H1 (cell line): Measurements from ENCODE around the gene MT4. TPM values are rescaled to one million over a fixed set of nuclear protein-coding genes. Genes with fewer than 3 reads are reported as not detected.

Experiments used
- CTCF ChIA-PET: fragments of 300-600 bp; sonication (Branson Sonifier 250); formaldehyde crosslinking; loops from one replicate; lab custom pipeline; 2021; ENCODE audit not compliant: partially characterized antibody; lab: Charles Lee
- POLR2A ChIA-PET: fragments of 300-600 bp; sonication (Branson Sonifier 250); formaldehyde crosslinking; loops from one replicate; lab custom pipeline; 2021; ENCODE audit warnings: inconsistent platforms; ENCODE audit not compliant: partially characterized antibody; lab: Charles Lee
- DNase-seq, 2 experiments: peaks; one replicate each; pipeline versions ENCODE4 v3.0.0 to v3.0.0-alpha.2; 2010 to 2022; ENCODE audit warnings: low spot score in 2 of 2, low read depth in 1 of 2, mixed read lengths in 1 of 2
- FAIRE-seq: peaks from 2 replicates; lab custom pipeline; 2011; peaks lifted over from hg19 to GRCh38; lab: Jason Lieb, UNC
- H2AFZ ChIP-seq: 2 replicates; pipeline ENCODE4 v1.8.1; 2012; ENCODE audit warnings: low read length, inconsistent platforms
- H2AK5ac ChIP-seq: 2 replicates; pipeline ENCODE4 v1.6.1; 2013; ENCODE audit warnings: low read depth, low read length
- H2BK120ac ChIP-seq: replicated peaks from 2 replicates; pipeline ENCODE3; 2013; ENCODE audit warnings: low read depth, low read length, inconsistent platforms
- H2BK12ac ChIP-seq: 2 replicates; pipeline ENCODE4 v1.6.1; 2013; ENCODE audit warnings: low read depth, low read length
- H2BK15ac ChIP-seq: 2 replicates; pipeline ENCODE4 v1.6.1; 2013; ENCODE audit warnings: low read length
- H2BK20ac ChIP-seq: 2 replicates; pipeline ENCODE4 v1.6.1; 2013; ENCODE audit warnings: low read length
- H2BK5ac ChIP-seq: 2 replicates; pipeline ENCODE4 v1.6.1; 2013; ENCODE audit warnings: low read depth, low read length
- H3K14ac ChIP-seq: 2 replicates; pipeline ENCODE4 v1.6.1; 2013; ENCODE audit warnings: inconsistent platforms; ENCODE audit not compliant: insufficient read length
- H3K18ac ChIP-seq: 2 replicates; pipeline ENCODE4 v1.6.1; 2013; ENCODE audit warnings: low read length; ENCODE audit errors: extremely low read depth
- H3K23ac ChIP-seq: 2 replicates; pipeline ENCODE4 v1.6.1; 2013; ENCODE audit warnings: inconsistent platforms; ENCODE audit not compliant: insufficient read length
- H3K23me2 ChIP-seq: 2 replicates; pipeline ENCODE4 v1.6.1; 2013; ENCODE audit warnings: low read depth, low read length
- H3K27ac ChIP-seq: 2 replicates; pipeline ENCODE4 v1.6.1; 2011; ENCODE audit warnings: low read depth, low read length, inconsistent platforms
- H3K27me3 ChIP-seq, 4 experiments: replicated peaks in 1 of 4; 1 replicate in 1 of 4; 2 replicates in 3 of 4; pipeline versions ENCODE4 v1.6.1 to v1.8.1; 2011 to 2013; ENCODE audit warnings: low read length in 3 of 4, mild to moderate bottlenecking in 3 of 4, inconsistent platforms in 2 of 4, mixed read lengths in 2 of 4, moderate library complexity in 1 of 4; ENCODE audit not compliant: control insufficient read depth in 3 of 4, insufficient read depth in 3 of 4; ENCODE audit errors: extremely low read depth in 1 of 4
- H3K36me3 ChIP-seq, 4 experiments: 2 replicates each; pipeline versions ENCODE4 v1.6.1 to v1.8.1; 2011 to 2013; ENCODE audit warnings: mild to moderate bottlenecking in 4 of 4, low read length in 3 of 4, moderate library complexity in 2 of 4, control low read depth in 1 of 4, inconsistent platforms in 1 of 4; ENCODE audit not compliant: insufficient read depth in 4 of 4, control insufficient read depth in 2 of 4
- H3K4ac ChIP-seq: replicated peaks from 2 replicates; pipeline ENCODE3; 2013; ENCODE audit warnings: low read length, low read depth, mixed read lengths, inconsistent platforms; ENCODE audit not compliant: insufficient read length
- H3K4me1 ChIP-seq, 4 experiments: replicated peaks in 1 of 4; 1 replicate in 1 of 4; 2 replicates in 3 of 4; pipeline versions ENCODE4 v1.6.1 to v1.8.1; 2011 to 2013; ENCODE audit warnings: low read length in 3 of 4, inconsistent platforms in 2 of 4, mixed read lengths in 1 of 4; ENCODE audit not compliant: insufficient read depth in 4 of 4, control insufficient read depth in 3 of 4
- H3K4me2 ChIP-seq, 2 experiments: 2 replicates each; pipeline versions ENCODE4 v1.6.1 to v1.8.1; 2011 to 2013; ENCODE audit warnings: low read depth in 2 of 2, low read length in 2 of 2, control low read depth in 1 of 2, inconsistent platforms in 1 of 2, mild to moderate bottlenecking in 1 of 2; ENCODE audit not compliant: insufficient read depth in 1 of 2
- H3K4me3 ChIP-seq, 4 experiments: fragments of 200-600, 300-600 bp in 1 of 4; sonication (generic), shearing (Covaris generic), sonication (Bioruptor Twin) in 1 of 4; 2 replicates each; pipeline versions ENCODE4 v1.5.1 to v1.8.1; 2011 to 2016; ENCODE audit warnings: low read length in 4 of 4, low read depth in 3 of 4, control low read depth in 2 of 4, inconsistent platforms in 2 of 4, mild to moderate bottlenecking in 2 of 4, mixed read lengths in 1 of 4, moderate library complexity in 1 of 4; ENCODE audit not compliant: insufficient read depth in 2 of 4; ENCODE audit errors: extremely low read depth in 1 of 4
- H3K56ac ChIP-seq: replicated peaks from 2 replicates; pipeline ENCODE3; 2013; ENCODE audit warnings: low read depth, mild to moderate bottlenecking, mixed read lengths, low read length, inconsistent platforms; ENCODE audit not compliant: insufficient read length
- H3K79me1 ChIP-seq: 2 replicates; pipeline ENCODE4 v1.6.1; 2013; ENCODE audit warnings: low read depth, low read length, control low read depth
- H3K79me2 ChIP-seq, 2 experiments: 2 replicates each; pipeline versions ENCODE4 v1.6.1 to v1.8.1; 2012 to 2013; ENCODE audit warnings: low read length in 2 of 2, mild to moderate bottlenecking in 2 of 2, inconsistent platforms in 1 of 2; ENCODE audit not compliant: insufficient read depth in 2 of 2, control insufficient read depth in 1 of 2
- H3K9ac ChIP-seq, 4 experiments: replicated peaks in 1 of 4; 1 replicate in 1 of 4; 2 replicates in 3 of 4; pipeline versions ENCODE4 v1.6.1 to v1.8.1; 2011 to 2013; ENCODE audit warnings: low read depth in 3 of 4, low read length in 3 of 4, control low read depth in 2 of 4, mild to moderate bottlenecking in 2 of 4, moderate library complexity in 2 of 4, inconsistent platforms in 1 of 4; ENCODE audit errors: extremely low read depth in 1 of 4
- H3K9me3 ChIP-seq, 2 experiments: 2 replicates each; pipeline versions ENCODE4 v1.6.1 to v1.8.1; 2012 to 2013; ENCODE audit warnings: mild to moderate bottlenecking in 2 of 2, moderate library complexity in 2 of 2, control low read depth in 1 of 2, inconsistent platforms in 1 of 2, low read depth in 1 of 2, low read length in 1 of 2, mixed read lengths in 1 of 2; ENCODE audit not compliant: insufficient read depth in 2 of 2
- H4K20me1 ChIP-seq, 2 experiments: replicated peaks in 1 of 2; 2 replicates each; pipeline versions ENCODE3 to v1.8.1; 2011 to 2013; ENCODE audit warnings: inconsistent platforms in 2 of 2, low read length in 2 of 2, mild to moderate bottlenecking in 1 of 2; ENCODE audit not compliant: insufficient read depth in 2 of 2, control insufficient read depth in 1 of 2
- H4K5ac ChIP-seq: 2 replicates; pipeline ENCODE4 v1.6.1; 2013; ENCODE audit warnings: low read length, low read depth, mixed read lengths, inconsistent platforms; ENCODE audit not compliant: insufficient read length
- H4K8ac ChIP-seq: 2 replicates; pipeline ENCODE4 v1.8.0; 2013; ENCODE audit warnings: mild to moderate bottlenecking, moderate library complexity, low read length, inconsistent platforms; ENCODE audit not compliant: insufficient read depth; ENCODE audit errors: extremely low read depth
- H4K91ac ChIP-seq: replicated peaks from 2 replicates; pipeline ENCODE3; 2013; ENCODE audit warnings: low read length, mixed read lengths, inconsistent platforms; ENCODE audit not compliant: insufficient read length
- ATF2 ChIP-seq: IDR thresholded peaks from 2 replicates; pipeline ENCODE4 v1.6.1; 2012; ENCODE audit warnings: low read length, inconsistent platforms
- BCL11A ChIP-seq, 2 experiments: IDR thresholded peaks; one replicate each; pipeline ENCODE4 v1.6.1; 2011; ENCODE audit warnings: low read depth in 2 of 2, low read length in 2 of 2, mild to moderate bottlenecking in 2 of 2
- CEBPB ChIP-seq: IDR thresholded peaks from 2 replicates; pipeline ENCODE4 v1.6.1; 2012; ENCODE audit warnings: low read depth, low read length
- CTBP2 ChIP-seq: IDR thresholded peaks from 2 replicates; pipeline ENCODE4 v1.7.0; 2011; ENCODE audit warnings: borderline replicate concordance, mild to moderate bottlenecking, moderate library complexity, mixed read lengths, low read length; ENCODE audit not compliant: insufficient read depth, insufficient read length
- FOSL1 ChIP-seq: IDR thresholded peaks from 2 replicates; pipeline ENCODE4 v1.6.1; 2011; ENCODE audit warnings: mild to moderate bottlenecking, low read depth, low read length, moderate library complexity; ENCODE audit not compliant: insufficient read depth
- GTF2F1 ChIP-seq: IDR thresholded peaks from 2 replicates; pipeline ENCODE4 v1.6.1; 2012; ENCODE audit warnings: low read depth, low read length, improper control_type of control experiment, borderline replicate concordance
- POLR2A ChIP-seq, 2 experiments: IDR thresholded peaks; 1 replicate in 1 of 2; 2 replicates in 1 of 2; pipeline ENCODE4 v1.6.1; 2011; ENCODE audit warnings: low read depth in 2 of 2, low read length in 2 of 2, mild to moderate bottlenecking in 2 of 2; ENCODE audit errors: control extremely low read depth in 1 of 2
- RAD21 ChIP-seq, 2 experiments: IDR thresholded peaks in 1 of 2; conservative IDR thresholded peaks in 1 of 2; 2 replicates each; pipeline ENCODE4 v1.6.1; 2011; ENCODE audit warnings: low read depth in 2 of 2, low read length in 2 of 2, improper control_type of control experiment in 1 of 2, inconsistent platforms in 1 of 2, mild to moderate bottlenecking in 1 of 2, moderate library complexity in 1 of 2
- RFX5 ChIP-seq: IDR thresholded peaks from 2 replicates; pipeline ENCODE4 v1.6.1; 2011; ENCODE audit warnings: low read depth, low read length, improper control_type of control experiment, borderline replicate concordance
- SIN3A ChIP-seq, 2 experiments: IDR thresholded peaks in 1 of 2; conservative IDR thresholded peaks in 1 of 2; 2 replicates each; pipeline ENCODE4 v1.6.1; 2011 to 2012; ENCODE audit warnings: low read length in 2 of 2, improper control_type of control experiment in 1 of 2, low read depth in 1 of 2, mild to moderate bottlenecking in 1 of 2
- SUZ12 ChIP-seq: fragments of 200-600 bp; sonication (generic); IDR thresholded peaks from 2 replicates; pipeline ENCODE4 v1.6.1; 2012; ENCODE audit warnings: mild to moderate bottlenecking, inconsistent platforms, low read length, moderate library complexity, mixed read lengths
- YY1 ChIP-seq: IDR thresholded peaks from 2 replicates; pipeline ENCODE4 v1.6.1; 2011; ENCODE audit warnings: low read depth, mild to moderate bottlenecking, low read length
- WGBS, 2 experiments: shearing (Covaris generic) in 1 of 2; methylation state at CpG; one replicate each; pipeline versions ENCODE4 v1.1.6 to v1.1.7; 2013 to 2015; ENCODE audit warnings: low lambda C conversion rate in 2 of 2, mixed read lengths in 2 of 2, inconsistent platforms in 1 of 2, low coverage in 1 of 2, missing lambda C conversion rate in 1 of 2; ENCODE audit not compliant: insufficient replicate concordance in 2 of 2, insufficient coverage in 1 of 2, insufficient read length in 1 of 2; ENCODE audit errors: extremely low coverage in 1 of 2, missing lambda C conversion rate in 1 of 2; 5-methylcytosine and 5-hydroxymethylcytosine counted together
- polyA plus RNA-seq, 7 experiments: library from polyadenylated mRNA; depleted of rRNA in 3 of 7; stranded (reverse) in 5 of 7; unstranded in 2 of 7; fragments of >200 nt in 5 of 7; fragments of 200-250 nt in 2 of 7; gene quantifications; 1 replicate in 5 of 7; 2 replicates in 1 of 7; 4 replicates in 1 of 7; pipeline versions ENCODE4 v1.2.1 to v1.2.3, GENCODE V29; 2011 to 2013; ENCODE audit warnings: missing spikeins in 2 of 7, mixed read lengths in 2 of 7
- total RNA-seq: library from RNA; stranded (reverse); fragmentation: NEBNext Ultra II Directional; extraction: Animal tissue kit (Norgen Biotek cat#: 25700); gene quantifications from 2 replicates; pipeline ENCODE4 v1.2.1, GENCODE V29; 2021

MT4 gene
- total and polyA plus RNA-seq, 2 of the 8 experiments (the other 6 are each of a cell fraction or from before 2014, with no cell fraction given), result not detected

GRCh38 chr16:56560447-56560846 lies 4.4 kb upstream of the MT4 start:
- 55% methylated on average over 1 of the region's 1 CpG; no CpG with 5 or more reads in 1 of the 2 experiments for WGBS, 2 experiments
- Histone ChIP-seq H3K18ac (no peak overlapping the region), H3K4me1 (no peaks in the 10 kb centered on the region), H3K79me2 (no peaks in the 10 kb centered on the region), H3K36me3 (no peaks in the 10 kb centered on the region), H3K14ac (no peak overlapping the region), H3K4me2 (no peak overlapping the region), H3K9me3 (no peaks in the 10 kb centered on the region), H3K23me2 (peaks cover 2% of the 10 kb centered on the region; the same call in 1 of the 2 replicates), H2BK20ac (no peak overlapping the region), H3K23ac (no peak overlapping the region), H3K4me3 (no peak overlapping the region), H4K20me1 (peaks cover 0 to 3% of the 10 kb centered on the region in 2 experiments), H2BK120ac (no peak overlapping the region), H3K9ac (no peak overlapping the region), H4K8ac (no peak overlapping the region), H2BK15ac (no peak overlapping the region), H4K5ac (no peak overlapping the region), H4K91ac (no peak overlapping the region), H3K56ac (no peak overlapping the region), H3K79me1 (no peaks in the 10 kb centered on the region), H2BK12ac (no peak overlapping the region), H3K4ac (no peak overlapping the region), H2AFZ (no peak overlapping the region), H3K27ac (no peak overlapping the region), H2BK5ac (no peak overlapping the region), H3K27me3 (no peaks in the 10 kb centered on the region), H2AK5ac (no peak overlapping the region)
- no peak for FAIRE-seq
- ChIA-PET POLR2A (interaction anchor here (0.9 kb wide), 1 partner anchor 96 kb away, joined by 3 read pairs; no protein-coding TSS in a partner anchor), CTCF (interaction anchor here (0.8 to 1.6 kb wide), 5 partner anchors 16 to 142 kb away, joined by 3 to 5 read pairs (median 3); no protein-coding TSS in a partner anchor)
- DNase-seq, result no peak
- TF ChIP-seq RFX5 (no peak), ATF2 (no peak), RAD21 (IDR thresholded peaks at IDR 0.05 in 1 of 2, conservative IDR thresholded peaks at IDR 0.05 in 1 of 2; ENCODE audit: low read depth in 2 of 2, low read length in 2 of 2) (no peak), CTBP2 (no peak), CEBPB (no peak), YY1 (no peak), SIN3A (conservative IDR thresholded peaks at IDR 0.05 in 1 of 2, IDR thresholded peaks at IDR 0.05 in 1 of 2; ENCODE audit: low read depth in 1 of 2, low read length in 2 of 2) (no peak), BCL11A (IDR thresholded peaks at IDR 0.05; ENCODE audit: low read depth in 2 of 2, low read length in 2 of 2) (no peak), GTF2F1 (no peak), POLR2A (IDR thresholded peaks at IDR 0.05; ENCODE audit: control extremely low read depth in 1 of 2, low read depth in 2 of 2, low read length in 2 of 2) (no peak), FOSL1 (no peak), SUZ12 (no peak)
